IgD-negative memory B cell (primary cell): ENCODE results near the gene FAM219A. TPM values are rescaled to one million over a fixed set of nuclear protein-coding genes. Genes with fewer than 3 reads are reported as not detected.

Experiments used
- H3K27ac Mint-ChIP-seq, 3 donors: one replicate each; pipeline ENCODE4 v1.8.0; 2020 to 2022; ENCODE audit warnings: mild to moderate bottlenecking in 3 of 3, mixed read lengths in 3 of 3, moderate library complexity in 1 of 3
- H3K27me3 Mint-ChIP-seq: one replicate; pipeline ENCODE4 v1.8.0; 2021; ENCODE audit warnings: mixed read lengths
- H3K36me3 Mint-ChIP-seq: one replicate; pipeline ENCODE4 v1.8.0; 2020; ENCODE audit warnings: mild to moderate bottlenecking, mixed read lengths
- H3K4me1 Mint-ChIP-seq, 3 donors: one replicate each; pipeline ENCODE4 v1.8.0; 2020 to 2022; ENCODE audit warnings: mixed read lengths in 3 of 3, mild to moderate bottlenecking in 1 of 3
- H3K4me3 Mint-ChIP-seq, 4 donors: one replicate each; pipeline ENCODE4 v1.8.0; 2020 to 2022; ENCODE audit warnings: mild to moderate bottlenecking in 4 of 4, mixed read lengths in 4 of 4, moderate library complexity in 3 of 4
- H3K9me3 Mint-ChIP-seq, 3 donors: one replicate each; pipeline ENCODE4 v1.8.0; 2020 to 2021; ENCODE audit warnings: mixed read lengths in 3 of 3, mild to moderate bottlenecking in 1 of 3
- polyA plus RNA-seq: library from polyadenylated mRNA; unstranded; fragments of 300-500 nt; fragmentation: Illumina TruSeq; gene quantifications from one replicate; pipeline ENCODE4 v1.2.3, GENCODE V29; 2021

FAM219A gene
- polyA plus RNA-seq, 1 donor from 2014 or later: 1.1 TPM

GRCh38 chr9:34384368-34385165, 73.8 kb downstream of the FAM219A start:
- Mint-ChIP-seq H3K4me1 (peaks cover 10 to 13% (median 11%) of the 10 kb centered on the region in 3 donors), H3K27me3 (peaks cover 1% of the 10 kb centered on the region), H3K36me3 (no peaks in the 10 kb centered on the region), H3K9me3 (no peaks in the 10 kb centered on the region), H3K27ac (no peak overlapping the region), H3K4me3 (peak overlapping the region in 1 of 4 donors; percentile 56)

- Mint-ChIP-seq H3K36me3 (no peaks in the 10 kb centered on the region), H3K27me3 (no peaks in the 10 kb centered on the region), H3K9me3 (no peaks in the 10 kb centered on the region), H3K4me1 (peaks cover 16 to 18% (median 16%) of the 10 kb centered on the region in 3 donors), H3K4me3 (peak overlapping the region in 1 of 4 donors; percentile 56), H3K27ac (no peak overlapping the region)
Measured at GRCh38 chr9:34383904-34384303, 74.5 kb downstream of the FAM219A start.

DNA sequence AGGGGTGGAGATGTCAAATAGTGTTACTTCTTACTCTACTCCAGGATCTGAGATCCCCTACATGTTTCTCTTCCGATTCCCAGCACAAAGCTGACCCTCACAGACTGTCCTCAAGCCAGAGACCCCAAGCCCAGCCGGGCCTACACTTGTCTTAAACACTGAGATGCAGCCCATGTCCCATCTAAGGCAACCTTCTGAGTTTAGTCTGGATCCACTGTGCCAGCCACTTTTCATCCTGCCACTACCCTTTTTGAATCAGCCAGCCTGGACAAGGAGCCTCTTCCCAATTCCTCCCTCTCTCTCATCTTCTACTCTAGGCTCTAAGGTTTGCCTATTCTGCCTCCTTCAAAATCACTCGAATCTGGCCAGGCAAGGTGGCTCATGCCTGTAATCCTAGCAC, 75.5 kb downstream of the FAM219A start:
- no peaks in the 10 kb centered on the region for H3K9me3 Mint-ChIP-seq
- H3K36me3 Mint-ChIP-seq: peaks cover 2% of the 10 kb centered on the region
- H3K27ac Mint-ChIP-seq: peak overlapping the region in 1 of 3 donors; percentile 11
- H3K4me1 Mint-ChIP-seq: peaks cover 16 to 18% (median 16%) of the 10 kb centered on the region in 3 donors
- H3K4me3 Mint-ChIP-seq: peak overlapping the region in 1 of 4 donors; percentile 56
- H3K27me3 Mint-ChIP-seq: no peaks in the 10 kb centered on the region

DNA sequence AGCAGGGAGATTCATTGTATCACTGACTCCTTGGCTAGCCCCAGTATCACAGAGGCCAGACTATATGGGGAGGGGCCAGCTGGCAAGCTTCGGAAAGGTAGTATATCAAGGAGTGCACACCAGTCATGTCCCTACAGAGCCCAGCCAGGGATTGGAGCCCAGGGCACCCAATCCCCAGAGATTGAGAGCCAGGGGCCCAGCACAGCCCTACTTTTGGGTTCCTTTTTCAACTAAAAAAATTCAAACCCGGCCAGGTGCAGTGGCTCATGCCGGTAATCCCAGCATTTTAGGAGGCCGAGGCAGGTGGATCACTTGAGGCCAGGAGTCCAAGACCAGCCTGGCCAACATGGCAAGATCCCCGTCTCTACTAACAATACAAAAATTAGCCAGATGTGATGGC, 76.3 kb downstream of the FAM219A start:
- H3K27ac Mint-ChIP-seq: no peak overlapping the region

DNA sequence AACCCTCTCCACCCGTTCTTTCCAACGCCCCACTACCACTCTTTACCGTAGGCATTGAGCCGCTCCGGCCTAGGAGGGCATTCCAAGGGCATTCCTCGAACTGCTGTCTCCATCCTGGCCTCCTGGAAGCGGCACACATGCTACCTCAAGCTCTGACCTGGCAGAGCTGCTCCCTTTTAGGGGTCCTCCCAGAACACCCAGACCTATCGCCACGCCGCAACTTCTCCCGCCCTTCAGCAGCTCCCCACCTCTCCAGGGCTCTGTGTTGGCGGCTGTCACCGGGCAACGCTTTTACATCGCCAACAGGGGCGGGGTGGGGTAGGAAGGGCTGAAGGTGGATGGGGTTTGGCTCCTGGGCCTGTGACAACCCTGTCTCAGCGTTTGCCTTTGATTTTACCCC, 77.0 kb downstream of the FAM219A start:
- peak overlapping the region in 2 of 3 donors; percentile 36 to 86 for H3K27ac Mint-ChIP-seq
- H3K9me3 Mint-ChIP-seq: no peaks in the 10 kb centered on the region
- peak overlapping the region; percentile 77 to 97 (median 90) for H3K4me3 Mint-ChIP-seq
- peaks cover 16 to 24% (median 17%) of the 10 kb centered on the region in 3 donors for H3K4me1 Mint-ChIP-seq
- peaks cover 2% of the 10 kb centered on the region for H3K36me3 Mint-ChIP-seq
- no peaks in the 10 kb centered on the region for H3K27me3 Mint-ChIP-seq

More for the DNA sequence above, 76.3 kb downstream of the FAM219A start:
- Mint-ChIP-seq H3K4me3 (peak overlapping the region in 2 of 4 donors; percentile 77 to 97), H3K27me3 (no peaks in the 10 kb centered on the region), H3K4me1 (peaks cover 16 to 20% (median 16%) of the 10 kb centered on the region in 3 donors), H3K9me3 (no peaks in the 10 kb centered on the region), H3K36me3 (peaks cover 2% of the 10 kb centered on the region)

GRCh38 chr9:34380511-34381315, 77.7 kb downstream of the FAM219A start:
- H3K36me3 Mint-ChIP-seq: peaks cover 2% of the 10 kb centered on the region
- no peaks in the 10 kb centered on the region for H3K9me3 Mint-ChIP-seq
- H3K4me3 Mint-ChIP-seq: peak overlapping the region; percentile 77 to 97 (median 90)
- H3K27me3 Mint-ChIP-seq: no peaks in the 10 kb centered on the region
- peak overlapping the region in 2 of 3 donors; percentile 36 to 86 for H3K27ac Mint-ChIP-seq
- H3K4me1 Mint-ChIP-seq: peaks cover 20 to 29% (median 23%) of the 10 kb centered on the region in 3 donors

DNA sequence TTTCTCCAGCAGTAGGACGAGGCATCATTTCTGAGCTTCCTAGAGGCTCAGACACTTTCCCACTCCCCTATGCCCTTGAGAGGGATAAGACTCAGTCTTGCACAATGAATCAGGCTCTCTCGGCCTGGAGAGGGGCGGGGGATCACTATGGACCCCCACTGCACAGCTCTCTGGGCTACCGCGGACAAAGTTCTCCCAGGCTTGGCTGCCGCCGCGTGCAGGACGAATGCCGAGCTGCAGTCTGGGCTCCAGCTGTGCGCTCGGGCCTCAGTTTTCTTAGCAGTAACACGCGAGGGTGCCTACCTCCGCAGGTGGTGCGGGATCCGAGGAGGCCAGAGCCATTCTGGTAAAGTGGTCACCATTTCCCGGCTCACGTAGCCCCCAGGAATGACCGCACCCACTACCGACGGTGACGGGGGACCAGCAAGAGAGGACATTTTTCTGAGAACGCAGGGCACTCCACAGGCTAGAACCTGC, 78.3 kb downstream of the FAM219A start:
- Mint-ChIP-seq H3K27me3 (no peaks in the 10 kb centered on the region), H3K4me1 (peaks cover 26 to 34% (median 28%) of the 10 kb centered on the region in 3 donors), H3K4me3 (peak overlapping the region; percentile 77 to 97 (median 90)), H3K36me3 (peaks cover 2% of the 10 kb centered on the region), H3K27ac (peak overlapping the region; percentile 18 to 86 (median 63)), H3K9me3 (no peaks in the 10 kb centered on the region)

GRCh38 chr9:34379334-34380033, 78.9 kb downstream of the FAM219A start:
- Mint-ChIP-seq H3K4me1 (peaks cover 26 to 34% (median 28%) of the 10 kb centered on the region in 3 donors), H3K27ac (peak overlapping the region; percentile 18 to 63 (median 32)), H3K4me3 (peak overlapping the region; percentile 77 to 97 (median 90)), H3K9me3 (no peaks in the 10 kb centered on the region), H3K27me3 (no peaks in the 10 kb centered on the region), H3K36me3 (peaks cover 2% of the 10 kb centered on the region)

DNA sequence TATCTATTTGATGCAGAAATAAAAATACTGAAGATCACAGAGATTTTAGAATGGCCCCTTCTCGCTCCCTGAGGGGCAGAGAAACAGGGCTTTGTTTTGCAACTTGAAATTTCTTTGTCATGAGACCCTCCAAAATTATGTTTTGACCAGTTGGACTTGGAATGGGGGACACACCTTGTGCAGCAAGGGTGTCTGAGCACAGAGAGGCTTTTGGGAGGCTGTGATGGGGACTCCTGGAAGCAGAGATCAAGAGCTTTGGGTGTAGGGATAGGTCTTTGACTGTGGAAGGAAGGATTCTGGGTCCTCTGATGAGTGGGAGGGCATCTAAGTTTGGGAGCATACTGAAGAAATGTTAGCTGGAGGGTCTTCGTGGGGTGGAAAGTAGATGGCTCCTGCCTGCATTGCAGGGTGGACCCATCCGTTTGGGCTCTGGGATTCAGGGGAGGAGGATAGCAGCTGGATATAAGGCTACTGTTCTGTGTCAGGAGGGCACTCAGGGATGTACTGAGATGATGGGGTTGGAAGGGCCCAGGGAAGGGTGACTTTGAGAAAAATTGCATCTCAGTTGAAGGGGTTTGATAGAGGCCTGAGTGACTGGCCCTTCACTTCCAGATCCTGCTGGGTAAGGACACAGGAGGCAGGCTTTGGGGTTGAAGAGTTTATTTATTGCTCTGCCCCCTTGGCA, 79.9 kb downstream of the FAM219A start:
- Mint-ChIP-seq H3K27ac (no peak overlapping the region), H3K27me3 (no peaks in the 10 kb centered on the region), H3K4me3 (peak overlapping the region; percentile 9 to 97 (median 64)), H3K4me1 (peaks cover 26 to 31% (median 28%) of the 10 kb centered on the region in 3 donors), H3K9me3 (no peaks in the 10 kb centered on the region), H3K36me3 (peaks cover 2% of the 10 kb centered on the region)

DNA sequence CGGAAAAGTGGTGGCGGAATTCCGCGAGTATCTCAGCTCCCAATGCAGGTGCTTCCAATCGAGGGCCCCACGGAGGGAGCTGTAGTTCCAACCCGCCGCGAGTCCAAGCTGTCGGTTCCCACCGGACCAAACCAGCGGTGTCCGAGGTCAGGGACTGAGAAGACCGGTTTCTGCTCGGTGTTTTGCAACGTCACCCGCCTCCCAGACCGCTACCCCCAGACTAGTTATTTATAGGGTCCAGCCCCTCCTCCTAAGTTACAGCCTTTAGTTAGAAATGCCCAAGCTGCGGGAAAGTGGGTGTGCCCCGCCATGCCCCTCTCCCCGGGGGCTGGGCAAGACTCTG, 81.0 kb downstream of the FAM219A start:
- Mint-ChIP-seq H3K4me1 (peaks cover 23 to 28% (median 26%) of the 10 kb centered on the region in 3 donors), H3K4me3 (peak overlapping the region; percentile 90 to 97 (median 94)), H3K36me3 (peaks cover 2% of the 10 kb centered on the region), H3K27ac (peak overlapping the region in 2 of 3 donors; percentile 12 to 94), H3K9me3 (no peaks in the 10 kb centered on the region), H3K27me3 (no peaks in the 10 kb centered on the region)

- H3K4me3 Mint-ChIP-seq: peak within 1 kb of the TSS; percentile 90 to 97 (median 94)
- H3K4me1 Mint-ChIP-seq: peaks cover 23 to 28% (median 26%) of the 10 kb centered on the region in 3 donors
- peaks cover 2% of the 10 kb centered on the region for H3K36me3 Mint-ChIP-seq
- H3K27ac Mint-ChIP-seq: peak within 1 kb of the TSS; percentile 32 to 94 (median 79)
- H3K9me3 Mint-ChIP-seq: no peaks in the 10 kb centered on the region
- no peaks in the 10 kb centered on the region for H3K27me3 Mint-ChIP-seq
Measured at GRCh38 chr9:34376596-34377403, 81.6 kb downstream of the FAM219A start, which contains the start of gene MYORG. Gene MYORG (minus strand): TSS chr9:34376898. CDS start chr9:34372943, 3,955 bp downstream.

- Mint-ChIP-seq H3K27ac (peak overlapping the region; percentile 32 to 94 (median 79)), H3K27me3 (no peaks in the 10 kb centered on the region), H3K9me3 (no peaks in the 10 kb centered on the region), H3K4me1 (peaks cover 19 to 26% (median 25%) of the 10 kb centered on the region in 3 donors), H3K36me3 (peaks cover 3% of the 10 kb centered on the region), H3K4me3 (peak overlapping the region; percentile 90 to 97 (median 94))
Measured at GRCh38 chr9:34375901-34376595, 82.3 kb downstream of the FAM219A start.
